HCT116 (cell line): ENCODE data around the gene ABHD12. TPM values are rescaled to one million over a fixed set of nuclear protein-coding genes. Genes with fewer than 3 reads are reported as not detected.

ENCODE experiments used
- ATAC-seq: fragments of 200-7000 bp; cut with Tn5 transposase; 2 replicates; pipeline ENCODE4 v1.9.1; 2020; ENCODE audit warnings: mild to moderate bottlenecking, moderate library complexity
- BruUV-seq: library from RNA; stranded (reverse); fragments of 400-500 nt; replicated peaks from 2 replicates; lab custom pipeline; 2021; lab: Mats Ljungman, UMichigan
- CTCF ChIA-PET: fragments of 300-600 bp; sonication (Branson Sonifier 250); formaldehyde crosslinking; loops from one replicate; lab custom pipeline; 2021; ENCODE audit warnings: antibody characterized with exemption; lab: Charles Lee
- POLR2A ChIA-PET: fragments of 300-600, 350-600 bp; sonication (Branson Sonifier 250); formaldehyde crosslinking; loops from one replicate; lab custom pipeline; 2021; ENCODE audit warnings: antibody characterized with exemption; lab: Charles Lee
- RAD21 ChIA-PET, 2 experiments: fragments of 300-600 bp; sonication (Branson Sonifier 250); formaldehyde crosslinking; loops; one replicate each; lab custom pipeline; 2023; ENCODE audit warnings: low total read pairs in 2 of 2; ENCODE audit not compliant: uncharacterized antibody in 2 of 2, unreplicated experiment in 2 of 2, low non-redundant PET in 1 of 2; lab: Charles Lee
- DNase-seq: peaks from one replicate; pipeline ENCODE4 v3.0.0-alpha.2; 2010; ENCODE audit warnings: low read depth, low spot score
- H2AFZ ChIP-seq: fragments of 200-600 bp; shearing (Covaris generic), sonication (generic); 2 replicates; pipeline ENCODE4 v1.6.1; 2017; ENCODE audit warnings: low read depth, mixed run types, mixed read lengths, antibody characterized with exemption, low read length; ENCODE audit not compliant: poor library complexity, severe bottlenecking
- H3K27ac ChIP-seq: 2 replicates; pipeline ENCODE4 v1.5.1; 2012; ENCODE audit warnings: low read depth, low read length
- H3K27me3 ChIP-seq: fragments of 200-600 bp; sonication (generic); 2 replicates; pipeline ENCODE4 v1.6.1; 2016; ENCODE audit warnings: mixed run types, low read length, mixed read lengths; ENCODE audit not compliant: insufficient read depth
- H3K36me3 ChIP-seq, 2 experiments: fragments of 200-500 bp in 1 of 2; fragments of 200-600 bp in 1 of 2; sonication (Bioruptor generic) in 1 of 2; sonication (generic) in 1 of 2; 2 replicates each; pipeline versions ENCODE4 v1.5.1 to v1.6.1; 2014 to 2016; ENCODE audit warnings: low read length in 2 of 2, inconsistent platforms in 1 of 2, mixed read lengths in 1 of 2, mixed run types in 1 of 2; ENCODE audit not compliant: insufficient read depth in 2 of 2, control insufficient read depth in 1 of 2
- H3K4me1 ChIP-seq, 2 experiments: fragments of 200-600 bp in 1 of 2; sonication (generic) in 1 of 2; 2 replicates each; pipeline versions ENCODE4 v1.5.1 to v1.6.1; 2012 to 2017; ENCODE audit warnings: low read length in 2 of 2, inconsistent platforms in 1 of 2, mild to moderate bottlenecking in 1 of 2, mixed read lengths in 1 of 2, mixed run types in 1 of 2, moderate library complexity in 1 of 2; ENCODE audit not compliant: insufficient read depth in 2 of 2, control insufficient read depth in 1 of 2
- H3K4me2 ChIP-seq: fragments of 200-600 bp; sonication (generic); 2 replicates; pipeline ENCODE4 v1.6.1; 2017; ENCODE audit warnings: mixed run types, low read length, mixed read lengths
- H3K4me3 ChIP-seq, 2 experiments: fragments of 200-600 bp in 1 of 2; sonication (generic) in 1 of 2; replicated peaks in 1 of 2; 2 replicates each; pipeline ENCODE4 v1.5.1; 2011 to 2016; ENCODE audit warnings: low read length in 2 of 2, control low read depth in 1 of 2, low read depth in 1 of 2, mild to moderate bottlenecking in 1 of 2, mixed read lengths in 1 of 2, mixed run types in 1 of 2
- H3K79me2 ChIP-seq: fragments of 200-600 bp; sonication (generic); 2 replicates; pipeline ENCODE4 v1.6.1; 2017; ENCODE audit warnings: mild to moderate bottlenecking, mixed run types, low read length, moderate library complexity, mixed read lengths; ENCODE audit not compliant: insufficient read depth
- H3K9ac ChIP-seq: fragments of 200-600 bp; sonication (generic); 2 replicates; pipeline ENCODE4 v1.6.1; 2016; ENCODE audit warnings: low read length, mixed read lengths
- H3K9me2 ChIP-seq: fragments of 200-600 bp; sonication (generic), shearing (Covaris generic); 2 replicates; pipeline ENCODE4 v1.6.1; 2017; ENCODE audit warnings: mixed run types, mild to moderate bottlenecking, moderate library complexity; ENCODE audit not compliant: insufficient read depth
- H3K9me3 ChIP-seq, 2 experiments: fragments of 200-500 bp in 1 of 2; fragments of 200-600 bp in 1 of 2; sonication (Bioruptor generic) in 1 of 2; sonication (generic) in 1 of 2; 2 replicates each; pipeline ENCODE4 v1.6.1; 2014 to 2017; ENCODE audit warnings: low read length in 2 of 2, mixed read lengths in 2 of 2, inconsistent platforms in 1 of 2, low read depth in 1 of 2, mild to moderate bottlenecking in 1 of 2, mixed run types in 1 of 2, moderate library complexity in 1 of 2; ENCODE audit not compliant: control insufficient read depth in 1 of 2, insufficient read depth in 1 of 2
- H4K20me1 ChIP-seq: fragments of 200-600 bp; sonication (generic), shearing (Covaris generic); 2 replicates; pipeline ENCODE4 v1.6.1; 2017; ENCODE audit warnings: mixed run types, mild to moderate bottlenecking, moderate library complexity; ENCODE audit not compliant: insufficient read depth
- EGR1 ChIP-seq: IDR thresholded peaks from 2 replicates; pipeline ENCODE4 v1.6.1; 2012; ENCODE audit warnings: low read depth
- EZH2 ChIP-seq: fragments of 200-600 bp; sonication (generic); IDR thresholded peaks from 2 replicates; pipeline ENCODE4 v1.6.1; 2017; ENCODE audit warnings: antibody characterized with exemption, mixed run types
- EZH2phosphoT487 ChIP-seq: fragments of 200-600 bp; IDR thresholded peaks from 2 replicates; pipeline ENCODE4 v1.6.1; 2018; ENCODE audit warnings: antibody characterized with exemption, borderline replicate concordance
- FOSL1 ChIP-seq: IDR thresholded peaks from 2 replicates; pipeline ENCODE4 v1.6.1; 2012; ENCODE audit warnings: low read depth
- JUND ChIP-seq: IDR thresholded peaks from 2 replicates; pipeline ENCODE4 v1.6.1; 2012
- POLR2AphosphoS5 ChIP-seq: IDR thresholded peaks from 2 replicates; pipeline ENCODE4 v1.6.1; 2011; ENCODE audit warnings: mild to moderate bottlenecking, low read depth, low read length, moderate library complexity
- RAD21 ChIP-seq: IDR thresholded peaks from 2 replicates; pipeline ENCODE4 v1.6.1; 2012; ENCODE audit warnings: low read depth, mild to moderate bottlenecking
- REST ChIP-seq: IDR thresholded peaks from 2 replicates; pipeline ENCODE4 v1.6.1; 2012; ENCODE audit warnings: low read depth
- SIN3A ChIP-seq: IDR thresholded peaks from 2 replicates; pipeline ENCODE4 v1.6.1; 2012; ENCODE audit warnings: low read depth
- SP1 ChIP-seq: IDR thresholded peaks from 2 replicates; pipeline ENCODE4 v1.6.1; 2012; ENCODE audit warnings: low read depth
- SRF ChIP-seq: IDR thresholded peaks from 2 replicates; pipeline ENCODE4 v1.6.1; 2012; ENCODE audit warnings: low read depth
- ZBTB33 ChIP-seq: IDR thresholded peaks from 2 replicates; pipeline ENCODE4 v1.6.1; 2011; ENCODE audit warnings: mild to moderate bottlenecking, low read length, moderate library complexity; ENCODE audit not compliant: insufficient replicate concordance; ENCODE audit errors: extremely low read depth
- intact Hi-C: fragments of 100-400 bp; cut with micrococcal nuclease; formaldehyde crosslinking; loops from 2 replicates; pipeline ENCODE4 v1.10.0; 2022
- total RNA-seq: library from RNA; stranded (reverse); gene quantifications from one replicate; pipeline ENCODE4 v1.2.1, GENCODE V29; 2021; ENCODE audit not compliant: unreplicated experiment

Gene ABHD12
- total RNA-seq, 1 experiment from 2014 or later, result 31.7 TPM

GRCh38 chr20:25355011-25355595 is 35.5 kb downstream of the ABHD12 start:
- ChIA-PET POLR2A (no interaction called here), CTCF (no interaction called here), RAD21 (no interaction called here)
- Histone ChIP-seq H3K9ac (no peak overlapping the region), H3K9me2 (no peaks in the 10 kb centered on the region), H3K4me3 (no peak overlapping the region), H2AFZ (no peak overlapping the region), H3K27me3 (no peaks in the 10 kb centered on the region)
- no TSS peak for BruUV-seq
- ATAC-seq, result no peak
- TF ChIP-seq RAD21, result no peak
- no peak for TF ChIP-seq EZH2phosphoT487
- no peak for TF ChIP-seq SIN3A
- TF ChIP-seq SRF, result no peak
- no peak for TF ChIP-seq ZBTB33
- TF ChIP-seq POLR2AphosphoS5, result no peak
- TF ChIP-seq JUND, result no peak
- no peak for TF ChIP-seq EZH2
- TF ChIP-seq REST, result no peak
- TF ChIP-seq EGR1, result no peak
- TF ChIP-seq FOSL1, result no peak
- no peak for TF ChIP-seq SP1
- TF ChIP-seq, all 23 proteins: peak for 0
- peaks cover 20% of the 10 kb centered on the region for H3K79me2 ChIP-seq
- peaks cover 8 to 11% of the 10 kb centered on the region in 2 experiments for H3K4me1 ChIP-seq
- no peak for DNase-seq
- no peaks in the 10 kb centered on the region for H3K9me3 ChIP-seq
- H3K27ac ChIP-seq, result no peak overlapping the region
- H3K36me3 ChIP-seq, result no peaks in the 10 kb centered on the region
- intact Hi-C loops, result no loop called here
- H4K20me1 ChIP-seq, result no peaks in the 10 kb centered on the region
- no peak overlapping the region for H3K4me2 ChIP-seq
